ENCODE data around the gene WT1. TPM values are rescaled to one million over a fixed set of nuclear protein-coding genes. Genes with fewer than 3 reads are reported as not detected.

The WT1 gene
- total and polyA plus RNA-seq, 2 of the 8 experiments (the other 6 are each of a cell fraction or from before 2014, with no cell fraction given) = 0.05 to 0.17 TPM

GRCh38 chr11:32358729-32359128 lies 76.6 kb downstream of the WT1 start (continued):
- TF ChIP-seq TAF1 (IDR thresholded peaks at IDR 0.05; ENCODE audit: low read depth, low read length) (no peak), CHD2 (IDR thresholded peaks at IDR 0.05; ENCODE audit: low read length) (no peak), KDM1A (IDR thresholded peaks at IDR 0.05; ENCODE audit: borderline replicate concordance, low read length) (no peak), MAX (IDR thresholded peaks at IDR 0.05) (no peak), USF2 (IDR thresholded peaks at IDR 0.05; ENCODE audit: low read length) (no peak), JUN (IDR thresholded peaks at IDR 0.05; ENCODE audit: low read depth, low read length) (no peak), TEAD4 (IDR thresholded peaks at IDR 0.05; ENCODE audit: low read depth, low read length) (no peak)

Data from H1 (cell line).